HG03280 (cell line): ENCODE measurements around the gene FGF8.

ENCODE experiments used
- ATAC-seq: cut with Tn5 transposase; IDR thresholded peaks from one replicate; pipeline ENCODE4 v1.9.1; 2021; ENCODE audit warnings: mild to moderate bottlenecking, moderate library complexity; ENCODE audit not compliant: unreplicated experiment

FGF8 gene

DNA sequence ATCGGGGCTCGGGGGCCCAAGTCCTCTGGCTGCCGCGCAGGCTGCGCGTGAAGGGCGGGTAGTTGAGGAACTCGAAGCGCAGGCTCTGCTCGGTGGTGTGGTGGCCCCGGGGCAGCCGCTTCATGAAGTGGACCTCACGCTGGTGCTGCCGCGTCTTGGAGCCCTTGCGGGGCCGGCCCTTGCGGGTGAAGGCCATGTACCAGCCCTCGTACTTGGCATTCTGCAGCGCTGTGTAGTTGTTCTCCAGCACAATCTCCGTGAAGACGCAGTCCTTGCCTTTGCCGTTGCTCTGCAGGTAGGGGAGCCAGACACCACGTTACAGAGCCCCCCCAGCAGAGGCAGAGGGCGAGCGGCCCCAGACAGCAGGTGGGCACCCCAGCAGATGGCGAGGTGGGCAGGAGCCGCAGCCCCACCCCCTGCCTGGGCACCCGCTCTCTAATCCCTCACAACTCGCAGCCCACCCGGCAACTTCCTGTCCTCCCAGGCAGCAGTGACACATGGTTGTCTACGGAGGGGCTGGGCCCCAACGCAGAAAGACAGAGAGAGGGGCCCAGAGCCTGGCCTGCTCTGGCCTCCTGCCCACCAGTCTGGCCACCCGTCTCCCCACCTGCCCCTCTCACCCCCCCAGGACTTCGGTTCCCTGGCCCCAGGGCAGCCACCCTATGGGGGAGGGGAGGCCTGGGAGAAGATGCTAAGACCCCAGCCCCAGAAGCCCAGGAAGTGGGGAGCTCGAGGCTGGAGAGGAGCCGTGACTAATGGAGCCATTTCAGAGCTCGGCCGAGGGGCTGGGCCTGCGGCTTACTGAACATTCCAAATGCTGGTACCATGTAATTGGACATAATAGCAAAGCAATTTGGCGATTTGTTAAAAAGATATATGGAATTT, 5.3 kb downstream of the FGF8 start:
- ATAC-seq: no peak

- ATAC-seq: no peak
These were observed 6.3 kb downstream of the FGF8 start for GRCh38 chr10:101769541-101770180.

GRCh38 chr10:101768791-101769170, 7.1 kb downstream of the FGF8 start:
- ATAC-seq: no peak

DNA sequence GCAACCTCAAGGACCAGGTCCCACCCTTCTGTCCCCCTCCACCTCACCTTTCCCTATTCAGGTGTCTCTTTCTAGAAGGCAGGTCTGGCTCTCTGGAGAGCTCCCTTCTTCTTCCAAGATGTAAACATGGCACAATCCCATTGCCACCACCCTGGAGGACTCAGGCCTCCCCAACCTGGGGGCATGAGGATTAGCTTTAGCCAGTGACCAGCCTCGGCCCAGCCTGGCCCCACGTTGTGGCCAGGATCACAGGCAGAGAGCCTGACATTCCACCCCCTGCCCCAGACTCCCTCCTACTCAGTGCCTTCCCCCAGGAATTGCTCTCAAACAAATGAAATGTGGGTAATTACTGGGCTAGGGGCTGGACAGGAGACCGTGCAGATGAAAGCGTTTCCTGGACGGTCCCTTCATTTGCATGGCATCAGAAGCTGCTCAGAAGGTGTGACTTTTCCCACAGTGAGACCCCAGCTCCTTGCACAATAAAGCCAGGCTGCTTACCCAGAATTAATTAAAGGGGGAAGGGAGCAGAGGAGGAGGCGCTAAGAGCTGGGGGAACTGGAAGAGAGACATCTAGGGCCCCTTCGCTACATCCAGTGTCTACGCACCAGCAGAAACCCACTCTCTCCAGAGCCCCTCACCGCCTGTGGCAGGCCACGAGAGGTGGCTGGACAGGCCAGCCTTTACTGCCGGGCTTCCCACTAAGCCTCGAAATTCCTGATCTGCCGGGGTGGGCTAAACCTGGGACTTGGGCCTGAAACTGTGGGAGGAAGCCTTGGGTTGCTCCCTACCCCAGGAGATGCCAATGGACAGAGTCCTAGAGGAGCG, 7.7 kb downstream of the FGF8 start:
- ATAC-seq: no peak

- no peak for ATAC-seq
These were observed 8.3 kb downstream of the FGF8 start for GRCh38 chr10:101767600-101767945.

DNA sequence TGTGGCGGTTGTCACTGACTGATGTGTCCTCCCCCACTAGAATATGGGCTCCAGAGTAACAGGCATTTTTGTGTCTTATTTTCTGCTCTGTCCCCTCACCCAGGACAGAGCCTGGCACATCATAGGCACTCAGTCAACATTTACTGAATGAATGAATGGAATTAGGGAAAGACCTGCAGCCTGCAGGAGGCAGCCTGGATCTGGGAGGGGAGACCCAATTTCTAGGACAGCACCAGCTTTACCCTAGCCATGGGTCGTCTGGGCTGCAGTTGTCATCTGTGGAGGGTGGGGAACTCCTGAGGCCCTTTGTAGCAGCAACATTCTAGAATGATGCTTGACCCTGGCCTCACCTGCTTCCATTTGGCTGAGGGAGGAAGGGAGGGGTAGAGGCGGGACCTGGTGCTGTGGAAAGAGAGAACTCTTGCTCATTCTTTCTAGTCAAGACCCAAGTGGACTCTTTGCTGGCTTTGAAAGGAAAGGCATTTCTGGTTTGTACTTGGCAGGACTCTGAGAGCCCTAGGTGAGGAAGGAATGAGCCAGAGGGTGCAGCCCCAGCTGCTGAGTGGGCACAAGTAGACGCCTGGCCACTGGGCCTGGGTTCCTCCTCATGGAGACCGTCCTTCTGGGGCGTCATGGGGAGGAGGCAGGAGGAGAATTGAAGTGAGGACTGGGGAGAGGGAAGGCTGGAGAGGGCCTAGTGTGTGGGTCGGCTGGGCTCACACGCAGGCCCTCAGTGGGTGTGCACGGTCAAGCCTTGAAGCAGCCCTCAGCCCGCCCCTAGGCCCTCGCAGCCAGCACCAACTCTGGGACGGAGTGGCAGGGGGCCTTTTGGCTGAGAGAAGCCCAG, 8.9 kb downstream of the FGF8 start:
- ATAC-seq: no peak

GRCh38 chr10:101766306-101766705, 9.6 kb downstream of the FGF8 start:
- no peak for ATAC-seq

GRCh38 chr10:101763141-101763846, 12.6 kb downstream of the FGF8 start:
- ATAC-seq: no peak

- no peak for ATAC-seq
These were observed 13.2 kb downstream of the FGF8 start for GRCh38 chr10:101762736-101763135.

GRCh38 chr10:101761226-101761625, 14.7 kb downstream of the FGF8 start:
- no peak for ATAC-seq

- ATAC-seq: no peak
These were observed 15.4 kb downstream of the FGF8 start for GRCh38 chr10:101760510-101760909.

DNA sequence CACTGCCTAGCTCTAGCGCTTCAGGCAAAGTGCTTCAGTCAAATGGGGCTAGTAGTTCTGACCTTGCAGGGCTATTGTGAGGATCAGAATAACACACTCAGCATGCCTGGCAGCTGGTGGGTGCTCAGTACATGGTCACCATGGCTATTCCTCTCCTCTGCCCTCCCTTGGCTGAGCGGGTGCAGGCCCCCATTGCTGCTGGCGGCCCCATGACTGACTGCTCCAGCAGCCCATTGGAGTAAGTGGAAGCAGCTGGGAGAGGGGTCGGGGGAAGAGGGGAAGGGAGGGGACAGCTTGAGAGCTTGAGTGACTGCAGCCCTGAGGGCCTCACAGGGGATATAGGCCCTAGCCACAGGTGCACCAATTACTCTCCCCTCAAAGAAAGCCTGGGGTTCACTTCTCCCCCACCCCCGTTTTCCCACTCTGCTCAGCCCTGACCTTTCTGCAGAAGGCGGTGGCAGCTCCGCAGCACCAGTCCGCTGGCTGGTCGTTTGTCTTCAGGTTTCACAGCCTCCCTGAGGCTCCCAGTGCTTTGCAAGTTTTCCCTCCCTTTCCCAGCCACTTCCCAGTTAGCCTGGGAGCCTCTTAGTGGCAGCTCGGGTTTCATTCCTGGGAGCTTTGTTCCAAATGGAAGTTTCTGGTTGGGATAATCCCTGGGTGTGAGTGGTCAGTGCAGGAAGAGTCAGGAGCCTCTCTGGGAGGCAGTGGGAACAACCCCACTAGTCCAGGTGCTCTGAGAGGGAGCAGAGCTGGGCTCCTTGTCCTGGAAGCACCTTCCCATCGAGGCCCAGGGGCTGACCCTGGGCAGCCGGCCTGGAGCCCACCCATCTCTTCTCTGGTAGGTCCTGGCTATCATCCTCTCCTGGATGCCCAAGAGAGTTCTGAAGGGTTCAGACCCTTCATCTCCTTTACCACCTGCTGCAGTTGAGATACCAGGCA, 16.3 kb downstream of the FGF8 start:
- ATAC-seq: no peak

DNA sequence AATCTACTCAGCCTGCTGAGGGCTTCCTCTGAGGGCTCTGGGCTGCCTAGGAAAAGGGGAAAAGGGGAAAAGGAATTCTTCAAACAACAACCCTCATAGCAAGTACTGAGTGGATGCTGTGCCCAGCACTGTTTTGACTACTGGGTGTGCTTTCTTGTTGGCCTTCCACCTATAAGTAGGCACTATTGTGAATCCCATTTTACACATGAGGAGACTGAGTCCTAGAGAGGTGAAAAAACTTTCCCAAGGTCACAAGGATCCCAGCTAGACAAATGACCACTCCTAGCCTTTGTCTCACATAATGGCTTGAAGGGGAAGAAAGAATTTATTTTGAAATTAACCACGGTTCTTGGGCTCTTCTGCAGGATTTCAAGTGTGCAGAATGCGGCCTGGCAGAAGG, 17.1 kb downstream of the FGF8 start:
- no peak for ATAC-seq

GRCh38 chr10:101752241-101752640, 23.7 kb downstream of the FGF8 start:
- ATAC-seq: no peak

DNA sequence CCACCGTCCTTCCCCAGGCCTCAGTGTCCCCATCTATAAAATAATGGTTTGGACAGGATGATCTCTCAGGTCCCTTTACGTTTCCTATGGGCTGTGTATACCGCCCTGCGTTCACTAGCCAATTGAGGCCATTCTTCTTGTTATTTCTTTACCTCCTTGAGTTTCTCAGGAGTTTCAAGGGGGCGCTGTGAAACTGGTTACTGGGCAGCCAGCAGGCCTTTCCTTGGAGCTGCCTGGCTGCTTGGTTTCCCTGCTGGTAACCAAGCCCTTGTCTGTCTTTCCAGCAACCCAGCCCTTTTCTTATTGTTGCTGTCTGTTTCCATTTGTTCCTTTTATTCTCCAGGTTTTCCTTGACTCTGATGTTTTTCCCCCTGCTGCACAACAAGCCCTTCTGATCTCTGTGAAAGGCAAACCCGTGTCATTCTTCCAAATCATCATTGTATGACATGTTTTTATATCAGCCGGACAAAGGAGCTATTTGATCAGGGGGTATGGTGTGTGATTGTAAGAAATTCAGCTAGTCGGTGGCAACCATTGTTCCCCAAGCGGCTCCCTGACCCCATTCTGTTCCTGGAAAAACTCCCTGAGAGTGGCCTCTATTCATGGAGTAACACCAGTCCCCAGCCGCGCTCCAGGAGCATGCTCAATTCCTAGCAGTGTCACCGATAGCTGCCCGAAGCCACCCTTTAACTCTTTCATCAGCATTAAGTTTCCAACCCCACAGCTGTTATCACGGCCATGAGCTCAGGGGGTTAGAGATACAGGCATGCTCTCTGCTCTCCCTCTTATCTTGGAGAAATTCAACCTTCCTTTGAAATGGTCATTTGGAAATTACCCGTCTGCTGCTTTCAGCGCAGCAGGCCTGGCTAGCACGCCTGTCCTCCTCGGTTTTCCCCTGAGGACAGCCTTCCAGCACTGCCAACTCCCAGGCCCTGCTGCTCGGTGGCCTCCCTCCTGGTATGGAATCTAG, 26.6 kb downstream of the FGF8 start:
- no peak for ATAC-seq

DNA sequence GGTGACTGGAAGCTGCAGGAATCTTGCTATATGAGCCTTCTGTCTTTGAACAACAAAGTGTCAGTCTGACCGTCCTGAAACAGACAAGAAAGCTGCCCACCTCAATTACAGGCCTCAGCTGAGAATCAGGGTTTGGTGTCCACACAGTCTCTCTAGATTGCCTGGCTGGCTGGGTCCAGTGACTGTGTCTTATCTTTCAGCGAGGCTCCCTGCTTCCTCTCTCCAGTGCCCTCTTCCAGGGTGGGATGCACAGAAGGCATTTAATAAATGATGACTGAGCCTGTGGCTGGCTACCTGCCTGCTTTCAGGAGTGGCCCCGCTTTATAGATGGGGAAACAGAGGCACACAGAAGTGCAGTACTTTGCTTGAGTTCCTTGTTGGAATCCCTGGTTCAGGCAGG, 27.4 kb downstream of the FGF8 start:
- no peak for ATAC-seq

DNA sequence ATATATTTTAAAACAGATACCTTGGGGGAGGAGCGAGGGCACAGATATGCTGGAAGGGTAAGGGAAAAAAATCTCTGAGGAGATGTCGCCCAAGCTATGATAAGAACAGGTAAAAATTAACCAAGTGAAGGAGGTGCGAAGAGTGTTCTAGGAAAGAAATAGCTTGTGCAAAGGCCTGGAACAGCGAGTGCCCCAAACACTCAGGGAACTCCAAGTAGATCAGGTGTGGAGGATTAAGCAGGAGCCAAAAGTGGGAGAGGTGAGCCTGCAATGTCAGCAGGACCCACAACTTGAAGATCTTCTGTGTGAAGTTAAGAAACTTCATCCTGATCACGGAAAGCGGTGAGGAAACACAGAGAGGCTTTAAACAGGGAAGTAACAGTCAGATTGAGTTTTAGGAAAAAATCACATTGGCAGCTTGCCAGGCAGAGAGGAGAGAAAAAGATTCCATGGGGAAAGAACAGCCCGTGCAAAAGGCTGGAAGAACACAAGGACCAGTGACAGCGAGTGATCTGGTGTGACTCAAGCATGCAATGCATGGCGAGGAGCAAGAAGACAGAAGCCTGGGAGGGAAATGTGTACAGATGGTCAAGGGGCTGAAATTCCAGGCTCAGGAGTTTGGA, 30.7 kb downstream of the FGF8 start:
- ATAC-seq: no peak
